Spinal cord (tissue), 10 donors: Measurements from ENCODE around the gene ZBTB7B. TPM values are rescaled to one million over a fixed set of nuclear protein-coding genes. Genes with fewer than 3 reads are reported as not detected.
A peak's percentile ranks its signal among the peaks of the same experiment; 100 is the strongest.
"Not testable (repeated sequence)": the region's sequence is repeated elsewhere in the genome, so short reads cannot be mapped to it uniquely, and the experiment has no call there.

Experiments
- DNase-seq, 6 donors: peaks; one replicate each; pipeline versions ENCODE4 v3.0.0 to v3.0.0-alpha.2; 2013 to 2015; ENCODE audit warnings: low spot score in 6 of 6, low read depth in 4 of 6
- H3K27ac ChIP-seq: one replicate; pipeline ENCODE4 v1.5.1; 2013; ENCODE audit warnings: low read depth, low read length, control low read depth
- H3K27me3 ChIP-seq: one replicate; pipeline ENCODE4 v1.6.1; 2013; ENCODE audit warnings: low read length; ENCODE audit not compliant: control insufficient read depth, insufficient read depth
- H3K36me3 ChIP-seq: one replicate; pipeline ENCODE4 v1.6.1; 2013; ENCODE audit warnings: low read length; ENCODE audit not compliant: control insufficient read depth, insufficient read depth
- H3K4me1 ChIP-seq: one replicate; pipeline ENCODE4 v1.6.1; 2013; ENCODE audit warnings: low read length; ENCODE audit not compliant: control insufficient read depth, insufficient read depth
- H3K4me3 ChIP-seq: one replicate; pipeline ENCODE4 v1.5.1; 2013; ENCODE audit warnings: low read depth, low read length, control low read depth
- H3K9me3 ChIP-seq: one replicate; pipeline ENCODE4 v1.6.1; 2013; ENCODE audit warnings: low read length; ENCODE audit not compliant: control insufficient read depth, insufficient read depth
- WGBS: methylation state at CpG from one replicate; pipeline ENCODE4 v1.1.5; 2013; ENCODE audit warnings: missing lambda C conversion rate; ENCODE audit not compliant: insufficient coverage; 5-methylcytosine and 5-hydroxymethylcytosine counted together
- polyA plus RNA-seq, 2 donors: library from polyadenylated mRNA; unstranded; fragments of 120-200 nt; gene quantifications; one replicate each; pipeline ENCODE4 v1.2.1, GENCODE V29; 2013; ENCODE audit not compliant: insufficient read length in 2 of 2
- total RNA-seq, 2 donors: library from RNA; depleted of rRNA in 1 of 2; stranded (reverse); fragments of 120-200 nt in 1 of 2; fragments of >200 nt in 1 of 2; gene quantifications; one replicate each; pipeline versions ENCODE4 v1.2.3 to v1.2.4, GENCODE V29; 2013 to 2014
- donor health status: healthy.

The ZBTB7B gene
- total and polyA plus RNA-seq, 4 donors = 7.3 to 10.7 (median 8.9) TPM

GRCh38 chr1:154994269-154994587, 8.4 kb upstream of the ZBTB7B start:
- Histone ChIP-seq H3K36me3 (peaks cover 24% of the 10 kb centered on the region), H3K27ac (no peak overlapping the region), H3K9me3 (no peaks in the 10 kb centered on the region), H3K4me3 (no peak overlapping the region), H3K27me3 (no peaks in the 10 kb centered on the region), H3K4me1 (peaks cover 8% of the 10 kb centered on the region)
- DNase-seq = no peak
- WGBS = 93% methylated on average over 1 of the region's 1 CpG

GRCh38 chr1:154994591-154994990, 8.0 kb upstream of the ZBTB7B start:
- Histone ChIP-seq H3K4me3 (no peak overlapping the region), H3K9me3 (no peaks in the 10 kb centered on the region), H3K27me3 (no peaks in the 10 kb centered on the region), H3K36me3 (peaks cover 20% of the 10 kb centered on the region), H3K27ac (no peak overlapping the region), H3K4me1 (peaks cover 11% of the 10 kb centered on the region)
- 90% methylated on average over 3 of the region's 3 CpGs for WGBS
- DNase-seq = no peak

DNA sequence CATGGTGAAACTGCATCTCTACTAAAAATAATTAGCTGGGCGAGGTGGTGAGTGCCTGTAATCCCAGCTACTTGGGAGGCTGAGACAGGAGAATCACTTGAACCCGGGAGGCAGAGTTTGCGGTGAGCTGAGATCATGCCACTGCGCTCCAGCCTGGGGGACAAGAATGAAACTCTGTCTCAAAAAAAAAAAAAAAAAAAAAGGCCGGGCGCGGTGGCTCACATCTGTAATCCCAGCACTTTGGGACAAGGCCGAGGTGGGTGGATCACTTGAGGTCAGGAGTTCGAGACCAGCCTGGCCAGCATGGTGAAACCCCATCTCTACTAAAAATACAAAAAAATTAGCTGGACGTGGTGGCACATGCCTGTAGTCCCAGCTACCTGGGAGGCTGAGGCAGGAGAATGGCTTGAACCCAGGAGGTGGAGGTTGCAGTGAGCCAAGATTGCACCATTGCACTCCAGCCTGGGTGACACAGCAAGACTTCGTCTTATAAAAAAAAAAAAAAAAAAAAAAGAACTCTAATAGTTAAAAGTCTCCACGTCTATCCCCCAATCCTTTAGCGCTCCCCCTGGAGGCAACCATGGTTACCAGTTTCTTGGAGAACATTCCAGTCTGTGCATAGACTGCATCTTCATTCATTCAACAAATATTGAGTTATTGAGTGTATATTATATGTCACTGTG, 7.2 kb upstream of the ZBTB7B start:
- not testable (repeated sequence) for H3K27me3 ChIP-seq, H3K9me3 ChIP-seq, H3K4me3 ChIP-seq, H3K27ac ChIP-seq
- 96% methylated on average over 3 of the region's 13 CpGs for WGBS
- Histone ChIP-seq H3K4me1 (peaks cover 20% of the 10 kb centered on the region), H3K36me3 (peaks cover 12% of the 10 kb centered on the region)
- peak in 3 of 6 donors; percentile 26 to 63 (median 52) for DNase-seq

DNA sequence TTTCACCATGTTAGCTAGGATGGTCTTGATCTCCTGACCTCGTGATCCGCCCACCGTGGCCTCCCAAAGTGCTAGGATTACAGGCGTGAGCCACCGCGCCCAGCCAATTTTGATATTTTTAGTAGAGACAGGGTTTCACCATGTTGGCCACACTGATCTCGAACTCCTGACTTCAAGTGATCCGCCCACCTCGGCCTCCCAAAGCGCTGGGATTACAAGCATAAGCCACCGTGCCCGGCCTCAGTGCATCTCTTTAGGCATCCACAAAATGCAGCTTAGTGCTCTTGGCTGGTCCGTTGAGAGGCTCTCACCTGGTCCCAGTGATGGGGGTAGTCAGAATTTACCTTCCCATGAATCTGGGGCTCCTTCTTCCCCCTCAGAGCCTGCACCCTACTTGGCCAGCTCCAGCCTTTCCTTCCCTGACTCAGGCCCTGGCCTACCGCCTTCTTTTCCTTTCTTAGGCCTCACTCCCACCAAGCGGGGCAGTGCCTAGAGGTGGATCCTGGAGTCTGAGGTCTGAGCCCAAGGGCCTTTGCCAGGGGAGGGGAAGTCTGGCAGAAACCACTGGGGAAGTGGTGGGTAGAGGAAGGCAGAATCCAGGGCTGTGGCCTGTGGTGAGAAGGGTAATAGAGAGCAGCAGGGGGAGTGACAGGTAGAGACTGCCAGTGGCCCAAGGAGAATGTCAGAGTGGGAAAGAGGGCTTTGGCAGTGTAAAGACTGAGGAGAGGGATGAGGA, 5.5 kb upstream of the ZBTB7B start:
- WGBS = 89% methylated on average over 13 of the region's 15 CpGs
- H3K27ac ChIP-seq = no peak overlapping the region
- no peak overlapping the region for H3K4me3 ChIP-seq
- H3K36me3 ChIP-seq = peaks cover 4% of the 10 kb centered on the region
- no peaks in the 10 kb centered on the region for H3K9me3 ChIP-seq
- no peak for DNase-seq
- peaks cover 29% of the 10 kb centered on the region for H3K4me1 ChIP-seq
- H3K27me3 ChIP-seq = no peaks in the 10 kb centered on the region

DNA sequence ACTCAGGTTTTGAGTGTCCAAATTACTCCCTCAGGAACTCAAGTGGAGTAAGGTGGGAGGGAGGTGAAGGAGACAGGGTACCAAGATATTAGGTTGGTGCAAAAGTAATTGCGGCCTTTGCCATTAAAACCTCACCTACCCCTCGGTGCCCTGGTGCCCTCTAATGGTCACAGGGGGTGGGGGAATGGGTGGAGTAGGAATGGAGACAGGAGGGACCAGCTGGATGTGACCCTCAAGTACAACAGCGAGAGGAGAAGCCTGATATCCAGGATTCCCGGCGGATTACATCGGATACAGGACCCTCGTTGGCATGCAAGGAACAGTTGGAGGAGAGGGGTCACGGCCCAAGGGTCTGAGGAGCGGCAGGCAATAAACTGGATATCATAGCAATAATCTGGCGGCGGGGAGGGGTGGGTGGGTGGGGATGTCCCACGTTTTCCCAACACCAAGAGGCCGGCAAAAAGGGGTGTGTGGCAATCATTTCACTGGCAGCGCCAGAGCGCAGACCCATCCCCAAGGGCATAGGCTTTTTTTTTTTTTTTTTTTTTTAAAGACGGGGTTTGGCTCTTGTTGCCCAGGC, 4.3 kb upstream of the ZBTB7B start:
- Histone ChIP-seq H3K36me3 (no peaks in the 10 kb centered on the region), H3K27ac (no peak overlapping the region), H3K4me3 (no peak overlapping the region), H3K4me1 (peaks cover 36% of the 10 kb centered on the region), H3K27me3 (peaks cover 4% of the 10 kb centered on the region), H3K9me3 (no peaks in the 10 kb centered on the region)
- WGBS = 79% methylated on average over 5 of the region's 16 CpGs
- DNase-seq = no peak

- peak in 3 of 6 donors; percentile 50 to 85 (median 85) for DNase-seq
- H3K27ac ChIP-seq = peak overlapping the region; percentile 87
- H3K36me3 ChIP-seq = no peaks in the 10 kb centered on the region
- peaks cover 4% of the 10 kb centered on the region for H3K27me3 ChIP-seq
- peak overlapping the region; percentile 54 for H3K4me3 ChIP-seq
- peaks cover 43% of the 10 kb centered on the region for H3K4me1 ChIP-seq
- 16% methylated on average over 32 of the region's 40 CpGs for WGBS
- H3K9me3 ChIP-seq = no peaks in the 10 kb centered on the region
Measured at GRCh38 chr1:154998818-154999570, 3.6 kb upstream of the ZBTB7B start.

GRCh38 chr1:154999571-155000410, 2.8 kb upstream of the ZBTB7B start:
- peaks cover 51% of the 10 kb centered on the region for H3K4me1 ChIP-seq
- under 1% methylated on average over 41 of the region's 50 CpGs for WGBS
- H3K4me3 ChIP-seq = peak overlapping the region; percentile 57
- no peaks in the 10 kb centered on the region for H3K36me3 ChIP-seq
- H3K27me3 ChIP-seq = peaks cover 4% of the 10 kb centered on the region
- H3K27ac ChIP-seq = peak overlapping the region; percentile 87
- H3K9me3 ChIP-seq = no peaks in the 10 kb centered on the region
- DNase-seq = peak in 3 of 6 donors; percentile 9 to 45 (median 43)

DNA sequence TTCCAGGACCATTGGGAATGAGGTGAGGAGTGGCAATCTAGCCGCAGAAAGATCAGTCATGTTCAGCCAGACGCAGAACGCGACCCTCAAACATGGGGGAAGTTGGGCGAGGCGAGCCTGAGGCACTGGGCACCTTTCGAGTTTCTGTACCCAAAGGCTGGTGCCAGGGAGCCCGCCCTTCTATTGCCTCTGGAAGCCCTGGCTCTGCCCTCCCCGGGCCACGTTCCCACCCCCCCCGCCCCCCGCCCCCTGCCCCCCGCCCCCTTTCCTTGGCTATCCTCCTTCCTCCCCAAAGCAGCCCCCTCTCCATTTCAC, 2.2 kb upstream of the ZBTB7B start:
- WGBS = 0% methylated on average over 7 of the region's 13 CpGs
- H3K4me1 ChIP-seq = peaks cover 57% of the 10 kb centered on the region
- DNase-seq = peak in 1 of 6 donors; percentile 48

More for the DNA sequence above, 2.2 kb upstream of the ZBTB7B start:
- H3K4me3 ChIP-seq = peak overlapping the region; percentile 57
- no peaks in the 10 kb centered on the region for H3K36me3 ChIP-seq
- H3K27ac ChIP-seq = peak overlapping the region; percentile 87
- peaks cover 4% of the 10 kb centered on the region for H3K27me3 ChIP-seq
- H3K9me3 ChIP-seq = no peaks in the 10 kb centered on the region
